Activated naive CD8-positive, alpha-beta T cell treated with anti-CD3 and anti-CD28 coated beads, Interleukin-2, amount 50 U/mL, for 24 hours (primary cell): ENCODE results near the gene MYH9.
"Not testable (repeated sequence)": the region's sequence is repeated elsewhere in the genome, so short reads cannot be mapped to it uniquely, and the experiment has no call there.

Source experiments
- ATAC-seq: fragments of 150-1000 bp; cut with Tn5 transposase; one replicate; pipeline ENCODE4 v1.10.0; 2021
- DNase-seq: peaks from one replicate; pipeline ENCODE4 v3.0.0; 2021
- H3K27ac Mint-ChIP-seq: one replicate; pipeline ENCODE4 v1.8.0; 2021; ENCODE audit warnings: mild to moderate bottlenecking, mixed read lengths
- H3K27me3 Mint-ChIP-seq: one replicate; pipeline ENCODE4 v1.8.0; 2021; ENCODE audit warnings: mixed read lengths
- H3K36me3 Mint-ChIP-seq: one replicate; pipeline ENCODE4 v1.8.0; 2021; ENCODE audit warnings: low read depth, mixed read lengths
- H3K4me1 Mint-ChIP-seq: one replicate; pipeline ENCODE4 v1.8.0; 2021; ENCODE audit warnings: mixed read lengths
- H3K4me3 Mint-ChIP-seq: one replicate; pipeline ENCODE4 v1.8.0; 2021; ENCODE audit warnings: mild to moderate bottlenecking, moderate library complexity, mixed read lengths
- H3K9me3 Mint-ChIP-seq: one replicate; pipeline ENCODE4 v1.8.0; 2021; ENCODE audit warnings: mixed read lengths

MYH9 gene

DNA sequence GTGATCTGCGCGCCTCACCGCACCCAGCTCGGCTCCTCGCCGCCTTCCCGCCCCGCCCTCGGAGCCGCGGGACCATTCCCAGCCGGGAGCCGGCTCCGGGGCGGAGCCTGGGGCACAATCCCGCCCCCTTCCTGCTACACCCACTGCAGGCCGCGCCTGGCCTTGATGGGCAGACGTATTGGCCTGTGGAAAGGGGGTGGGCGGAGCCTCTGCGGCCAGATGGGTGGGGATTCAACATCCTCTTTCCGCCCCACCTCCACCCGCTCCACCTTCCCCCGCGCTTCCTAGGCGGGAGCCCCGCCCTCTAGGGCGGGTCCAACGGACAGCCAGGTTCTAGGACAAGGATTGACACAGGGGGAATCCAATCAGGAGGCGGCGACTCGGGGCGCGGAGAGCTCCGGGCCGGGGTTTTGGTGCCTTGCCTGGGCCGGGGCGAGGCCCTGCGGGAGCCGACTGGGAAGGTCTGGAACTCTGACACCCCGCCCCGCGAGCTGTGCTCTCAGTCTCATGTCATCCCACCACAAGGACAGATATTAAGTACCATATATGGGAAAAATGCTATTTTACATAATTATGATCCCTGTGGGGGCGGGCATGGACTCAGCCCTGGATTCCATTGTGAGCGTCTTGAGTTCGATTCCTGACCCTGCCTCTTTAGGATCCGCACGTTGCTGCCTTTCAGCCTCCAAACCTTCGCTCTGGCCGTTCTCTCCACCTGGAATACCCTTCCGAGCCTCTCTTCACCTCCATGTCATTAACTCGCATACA lies at the start of gene MYH9:
Gene MYH9, minus strand, starts transcription at position 9 of the 768 bp plus-strand sequence. CDS start 38,731 bp downstream, outside the sequence.
- DNase-seq, result peak; percentile 99
- H3K4me1 Mint-ChIP-seq, result peaks cover 45% of the 10 kb centered on the region

GRCh38 chr22:36435516-36436415 lies 48.0 kb upstream of the MYH9 start:
- H3K4me1 Mint-ChIP-seq, result peaks cover 64% of the 10 kb centered on the region

More for the DNA sequence above, at the start of gene MYH9:
- Mint-ChIP-seq H3K9me3 (no peaks in the 10 kb centered on the region), H3K27me3 (no peaks in the 10 kb centered on the region), H3K27ac (peak within 1 kb of the TSS; percentile 100), H3K36me3 (peaks cover 33% of the 10 kb centered on the region), H3K4me3 (peak within 1 kb of the TSS; percentile 98)
- peak; percentile 77 for ATAC-seq

GRCh38 chr22:36433318-36434231 lies 45.8 kb upstream of the MYH9 start:
- Mint-ChIP-seq H3K36me3 (no peaks in the 10 kb centered on the region), H3K27me3 (no peaks in the 10 kb centered on the region), H3K4me3 (no peak overlapping the region), H3K4me1 (peaks cover 42% of the 10 kb centered on the region), H3K27ac (no peak overlapping the region), H3K9me3 (no peaks in the 10 kb centered on the region)
- DNase-seq (no peak), ATAC-seq (no peak)

More at GRCh38 chr22:36435516-36436415, 48.0 kb upstream of the MYH9 start:
- Mint-ChIP-seq H3K9me3 (no peaks in the 10 kb centered on the region), H3K27me3 (no peaks in the 10 kb centered on the region), H3K27ac (peak overlapping the region; percentile 91), H3K4me3 (peak overlapping the region; percentile 58), H3K36me3 (no peaks in the 10 kb centered on the region)
- DNase-seq, result peak; percentile 64
- peak; percentile 89 for ATAC-seq

- DNase-seq (no peak), ATAC-seq (no peak)
- Mint-ChIP-seq H3K9me3 (no peaks in the 10 kb centered on the region), H3K27me3 (no peaks in the 10 kb centered on the region), H3K4me1 (peaks cover 40% of the 10 kb centered on the region), H3K4me3 (no peak overlapping the region), H3K27ac (no peak overlapping the region), H3K36me3 (no peaks in the 10 kb centered on the region)
Observed at GRCh38 chr22:36432592-36433317, 45.0 kb upstream of the MYH9 start.

GRCh38 chr22:36431977-36432376 lies 44.2 kb upstream of the MYH9 start:
- Mint-ChIP-seq H3K4me1 (peaks cover 35% of the 10 kb centered on the region), H3K36me3 (no peaks in the 10 kb centered on the region), H3K9me3 (no peaks in the 10 kb centered on the region), H3K27me3 (no peaks in the 10 kb centered on the region), H3K4me3 (no peak overlapping the region), H3K27ac (no peak overlapping the region)
- DNase-seq (no peak), ATAC-seq (no peak)

DNA sequence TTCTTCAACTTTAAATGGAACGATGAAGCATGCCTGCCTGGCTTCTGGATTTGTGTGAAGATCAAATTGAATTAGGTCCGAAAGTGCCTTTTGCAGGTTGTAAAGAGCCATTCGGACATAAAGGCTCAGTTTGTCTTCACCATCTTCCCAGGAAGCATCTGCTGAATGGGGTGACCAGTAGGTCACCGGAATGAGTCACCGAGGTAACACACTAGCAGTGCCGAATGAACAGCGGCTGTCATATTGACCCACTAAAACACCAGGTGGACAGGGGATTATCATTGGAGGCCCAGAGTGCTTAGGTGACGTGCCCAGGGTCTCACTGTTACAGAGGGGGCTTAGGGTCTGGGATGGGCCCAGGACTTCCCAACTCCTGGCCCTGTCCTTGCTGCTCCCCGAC lies 43.1 kb upstream of the MYH9 start:
- Mint-ChIP-seq H3K4me3 (no peak overlapping the region), H3K9me3 (no peaks in the 10 kb centered on the region), H3K4me1 (peaks cover 31% of the 10 kb centered on the region), H3K36me3 (no peaks in the 10 kb centered on the region), H3K27me3 (no peaks in the 10 kb centered on the region), H3K27ac (no peak overlapping the region)
- DNase-seq (no peak), ATAC-seq (no peak)

DNA sequence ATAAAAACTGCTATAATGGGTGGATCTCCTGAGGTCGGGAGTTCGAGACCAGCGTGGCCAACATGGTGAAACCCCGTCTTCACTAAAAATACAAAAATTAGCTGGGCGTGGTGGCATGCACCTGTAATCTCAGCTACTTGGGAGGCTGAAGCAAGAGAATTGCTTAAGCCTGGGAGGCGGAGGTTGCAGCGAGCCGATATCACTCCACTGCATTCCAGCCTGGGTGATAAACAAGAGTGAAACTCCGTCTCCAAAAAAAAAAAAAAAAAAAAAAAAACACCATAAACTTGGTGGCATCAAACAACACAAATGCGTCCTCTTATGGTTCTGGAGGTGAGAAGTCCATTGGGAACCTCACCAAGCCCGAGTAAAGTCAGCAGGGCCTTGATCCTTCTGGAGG lies 40.2 kb upstream of the MYH9 start:
- DNase-seq, ATAC-seq, H3K9me3 Mint-ChIP-seq, H3K4me3 Mint-ChIP-seq, H3K36me3 Mint-ChIP-seq, H3K27me3 Mint-ChIP-seq, H3K27ac Mint-ChIP-seq: not testable (repeated sequence)
- H3K4me1 Mint-ChIP-seq, result peaks cover 25% of the 10 kb centered on the region

DNA sequence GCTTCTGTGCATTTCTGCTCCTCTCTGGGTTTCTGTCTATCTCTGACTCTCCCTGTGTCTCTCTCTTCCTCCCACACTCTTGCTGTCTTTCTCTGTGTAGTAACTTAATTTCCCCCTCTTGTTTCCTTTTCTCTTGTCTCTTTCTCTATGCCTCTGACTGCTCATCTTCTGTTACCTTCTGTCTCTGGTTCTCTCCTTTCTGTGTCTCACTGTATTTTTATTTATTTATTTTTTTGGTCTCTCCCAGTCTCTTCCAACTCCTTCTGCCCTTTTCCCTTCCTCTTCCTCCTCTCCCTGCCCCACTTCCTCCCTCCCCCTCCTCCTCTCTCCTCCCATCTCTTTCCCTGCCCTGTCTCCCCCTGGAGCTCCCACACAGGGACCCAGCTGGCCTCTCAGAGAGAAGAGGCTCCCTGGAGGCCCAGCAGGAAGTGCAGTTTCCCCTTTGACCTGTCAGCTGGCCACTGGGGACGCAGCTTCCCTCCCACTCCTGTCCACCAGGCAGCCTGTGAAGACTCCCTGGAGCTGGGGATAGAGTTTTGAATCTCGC lies 38.3 kb upstream of the MYH9 start:
- Mint-ChIP-seq H3K4me3 (no peak overlapping the region), H3K4me1 (peaks cover 22% of the 10 kb centered on the region), H3K36me3 (no peaks in the 10 kb centered on the region), H3K27ac (peak overlapping the region; percentile 6), H3K9me3 (no peaks in the 10 kb centered on the region), H3K27me3 (no peaks in the 10 kb centered on the region)
- ATAC-seq, result no peak
- DNase-seq, result no peak

GRCh38 chr22:36424901-36425579 lies 37.3 kb upstream of the MYH9 start:
- Mint-ChIP-seq H3K27ac (peak overlapping the region; percentile 23), H3K27me3 (no peaks in the 10 kb centered on the region), H3K4me3 (no peak overlapping the region), H3K4me1 (peaks cover 22% of the 10 kb centered on the region), H3K9me3 (no peaks in the 10 kb centered on the region), H3K36me3 (no peaks in the 10 kb centered on the region)
- ATAC-seq (no peak), DNase-seq (no peak)

GRCh38 chr22:36424466-36424865 lies 36.7 kb upstream of the MYH9 start:
- H3K27me3 Mint-ChIP-seq, DNase-seq, ATAC-seq, H3K27ac Mint-ChIP-seq, H3K36me3 Mint-ChIP-seq, H3K4me3 Mint-ChIP-seq, H3K9me3 Mint-ChIP-seq: not testable (repeated sequence)
- peaks cover 25% of the 10 kb centered on the region for H3K4me1 Mint-ChIP-seq

DNA sequence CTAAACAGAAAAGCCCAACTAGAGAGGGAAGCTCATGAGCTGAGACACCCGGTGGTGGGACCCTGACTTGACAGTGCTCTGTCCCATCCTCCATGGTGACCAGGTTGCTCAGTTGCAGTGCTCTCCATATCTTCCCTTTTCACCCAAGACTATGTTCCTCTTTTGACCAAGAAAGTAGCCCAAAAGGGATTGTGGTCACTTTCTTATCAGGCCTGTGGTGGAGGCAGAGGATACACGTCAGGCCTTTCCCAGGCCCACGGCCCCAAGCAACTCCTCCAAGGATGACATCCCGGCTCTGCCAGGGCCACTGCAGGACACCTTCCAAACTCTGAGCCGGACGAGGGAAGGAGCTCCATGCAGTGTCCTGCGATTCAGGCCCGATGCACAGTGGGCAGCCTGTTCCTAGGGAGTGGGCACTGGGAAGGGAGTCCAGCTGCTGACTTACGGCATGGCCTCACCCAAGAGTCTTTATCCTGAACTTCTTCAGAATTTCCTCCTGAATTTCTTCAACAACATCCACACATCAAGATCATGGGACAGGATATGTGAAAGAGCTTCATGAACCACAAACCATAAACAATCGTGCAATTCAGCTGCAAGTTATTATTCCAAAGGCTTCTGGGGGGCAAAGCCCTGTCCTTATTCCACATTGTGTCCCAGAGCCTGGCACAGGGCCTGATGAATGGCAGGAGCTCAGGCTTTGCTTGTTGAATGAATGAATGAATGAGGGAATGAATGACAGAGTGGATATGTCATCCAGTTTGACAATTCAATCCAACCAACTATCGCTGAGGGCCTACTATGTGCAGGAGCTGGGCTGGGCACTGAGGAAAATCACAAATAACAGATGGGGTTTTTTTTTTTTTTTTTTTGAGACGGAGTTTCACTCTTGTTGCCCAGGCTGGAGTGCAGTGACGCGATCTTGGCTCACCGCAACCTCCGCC lies 36.0 kb upstream of the MYH9 start:
- no peak for DNase-seq

GRCh38 chr22:36422287-36423014 lies 34.7 kb upstream of the MYH9 start:
- Mint-ChIP-seq H3K27me3 (no peaks in the 10 kb centered on the region), H3K4me1 (peaks cover 35% of the 10 kb centered on the region), H3K9me3 (no peaks in the 10 kb centered on the region), H3K4me3 (no peak overlapping the region), H3K36me3 (no peaks in the 10 kb centered on the region), H3K27ac (no peak overlapping the region)
- ATAC-seq, result no peak
- no peak for DNase-seq

More for the DNA sequence above, 36.0 kb upstream of the MYH9 start:
- no peaks in the 10 kb centered on the region for H3K9me3 Mint-ChIP-seq
- no peaks in the 10 kb centered on the region for H3K27me3 Mint-ChIP-seq
- H3K4me3 Mint-ChIP-seq, result no peak overlapping the region
- H3K36me3 Mint-ChIP-seq, result no peaks in the 10 kb centered on the region
- H3K4me1 Mint-ChIP-seq, result peaks cover 32% of the 10 kb centered on the region
- H3K27ac Mint-ChIP-seq, result no peak overlapping the region
- ATAC-seq, result no peak
